IMR-90 (cell line): Measurements from ENCODE around the gene GRIK3. TPM values are rescaled to one million over a fixed set of nuclear protein-coding genes. Genes with fewer than 3 reads are reported as not detected.

ENCODE experiments used
- ATAC-seq: fragments of 200-7000 bp; cut with Tn5 transposase; 2 replicates; pipeline ENCODE4 v1.9.1; 2020; ENCODE audit warnings: low read depth, mild to moderate bottlenecking, moderate library complexity
- BruUV-seq: library from RNA; stranded (reverse); fragments of 400-500 nt; replicated peaks from 2 replicates; lab custom pipeline; 2021; lab: Mats Ljungman, UMichigan
- CTCF ChIA-PET: fragments of 300-600 bp; formaldehyde crosslinking; extraction: SDS; loops from one replicate; lab custom pipeline; 2021; ENCODE audit warnings: antibody characterized with exemption; lab: Yijun Ruan, JAX
- POLR2A ChIA-PET: fragments of 300-600 bp; sonication (Branson Sonifier 250); formaldehyde crosslinking; loops from one replicate; lab custom pipeline; 2022; ENCODE audit warnings: antibody characterized with exemption; ENCODE audit not compliant: unreplicated experiment; lab: Charles Lee
- DNase-seq: peaks from one replicate; pipeline ENCODE4 v3.0.0; 2013
- H2AFZ ChIP-seq: replicated peaks from 2 replicates; pipeline ENCODE3; 2013; ENCODE audit warnings: low read length, mild to moderate bottlenecking; ENCODE audit not compliant: poor library complexity
- H2AK5ac ChIP-seq: 2 replicates; pipeline ENCODE4 v1.6.1; 2013; ENCODE audit warnings: low read depth, low read length, inconsistent platforms
- H2AK9ac ChIP-seq: replicated peaks from 2 replicates; pipeline ENCODE3; 2013; ENCODE audit warnings: mild to moderate bottlenecking, low read depth, low read length, moderate library complexity; ENCODE audit not compliant: poor library complexity
- H2BK120ac ChIP-seq: 2 replicates; pipeline ENCODE4 v1.6.1; 2013; ENCODE audit warnings: low read depth, low read length, inconsistent platforms
- H2BK15ac ChIP-seq: 3 replicates; pipeline ENCODE4 v1.6.1; 2013; ENCODE audit warnings: low read depth, low read length, inconsistent platforms
- H2BK20ac ChIP-seq: 2 replicates; pipeline ENCODE4 v1.6.1; 2013; ENCODE audit warnings: low read depth, mild to moderate bottlenecking, inconsistent platforms, low read length, moderate library complexity
- H2BK5ac ChIP-seq: 2 replicates; pipeline ENCODE4 v1.6.1; 2013; ENCODE audit warnings: mild to moderate bottlenecking, low read depth, low read length, inconsistent platforms; ENCODE audit not compliant: poor library complexity, severe bottlenecking
- H3K14ac ChIP-seq: replicated peaks from 2 replicates; pipeline ENCODE4 v1.6.1; 2013; ENCODE audit warnings: low read depth, low read length, inconsistent platforms
- H3K18ac ChIP-seq: 2 replicates; pipeline ENCODE4 v1.6.1; 2013; ENCODE audit warnings: low read depth, low read length, control low read depth
- H3K23ac ChIP-seq: 2 replicates; pipeline ENCODE4 v1.6.1; 2013; ENCODE audit warnings: low read depth, low read length, inconsistent platforms
- H3K27ac ChIP-seq: 2 replicates; pipeline ENCODE4 v1.5.1; 2013; ENCODE audit warnings: mild to moderate bottlenecking, control low read depth, low read length; ENCODE audit not compliant: insufficient read depth
- H3K27me3 ChIP-seq: 2 replicates; pipeline ENCODE4 v1.6.1; 2013; ENCODE audit warnings: low read length; ENCODE audit not compliant: control insufficient read depth, insufficient read depth
- H3K36me3 ChIP-seq: 2 replicates; pipeline ENCODE4 v1.6.1; 2013; ENCODE audit warnings: low read length, mixed read lengths; ENCODE audit not compliant: control insufficient read depth, insufficient read depth
- H3K4ac ChIP-seq: 2 replicates; pipeline ENCODE4 v1.6.1; 2013; ENCODE audit warnings: low read depth, low read length, inconsistent platforms
- H3K4me1 ChIP-seq: 2 replicates; pipeline ENCODE4 v1.6.1; 2013; ENCODE audit warnings: low read length, mixed read lengths; ENCODE audit not compliant: control insufficient read depth, insufficient read depth
- H3K4me2 ChIP-seq: 2 replicates; pipeline ENCODE4 v1.6.1; 2013; ENCODE audit warnings: low read depth, mild to moderate bottlenecking, control low read depth, low read length, moderate library complexity
- H3K4me3 ChIP-seq: 2 replicates; pipeline ENCODE4 v1.5.1; 2013; ENCODE audit warnings: low read depth, mild to moderate bottlenecking, control low read depth, low read length, moderate library complexity; ENCODE audit not compliant: insufficient read depth
- H3K56ac ChIP-seq: 2 replicates; pipeline ENCODE4 v1.6.1; 2013; ENCODE audit warnings: low read length, inconsistent platforms; ENCODE audit not compliant: insufficient read depth; ENCODE audit errors: extremely low read depth
- H3K79me1 ChIP-seq, 2 experiments: 2 replicates each; pipeline ENCODE4 v1.6.1; 2013; ENCODE audit warnings: low read length in 2 of 2, inconsistent platforms in 1 of 2, low read depth in 1 of 2
- H3K9ac ChIP-seq: 2 replicates; pipeline ENCODE4 v1.6.1; 2013; ENCODE audit warnings: low read depth, low read length, control low read depth
- H3K9me1 ChIP-seq: 2 replicates; pipeline ENCODE4 v1.6.1; 2013; ENCODE audit warnings: low read length, inconsistent platforms; ENCODE audit not compliant: insufficient read depth
- H3K9me3 ChIP-seq: 2 replicates; pipeline ENCODE4 v1.6.1; 2013; ENCODE audit warnings: low read length; ENCODE audit not compliant: control insufficient read depth, insufficient read depth
- H4K20me1 ChIP-seq: 2 replicates; pipeline ENCODE4 v1.6.1; 2013; ENCODE audit warnings: low read length, inconsistent platforms; ENCODE audit not compliant: insufficient read depth
- H4K5ac ChIP-seq: 2 replicates; pipeline ENCODE4 v1.6.1; 2013; ENCODE audit warnings: mild to moderate bottlenecking, low read depth, low read length, control low read depth
- H4K8ac ChIP-seq, 2 experiments: 2 replicates each; pipeline ENCODE4 v1.6.1; 2013; ENCODE audit warnings: low read depth in 2 of 2, low read length in 2 of 2, control low read depth in 1 of 2, inconsistent platforms in 1 of 2
- H4K91ac ChIP-seq: 2 replicates; pipeline ENCODE4 v1.6.1; 2013; ENCODE audit warnings: low read depth, low read length, inconsistent platforms; ENCODE audit not compliant: insufficient read depth
- BHLHE40 ChIP-seq: fragments of 150-350 bp; IDR thresholded peaks from 2 replicates; pipeline ENCODE4 v1.6.1; 2016; ENCODE audit warnings: mild to moderate bottlenecking, low read depth, low read length
- CEBPB ChIP-seq: IDR thresholded peaks from 2 replicates; pipeline ENCODE4 v1.6.1; 2012; ENCODE audit warnings: low read depth, low read length, improper control_type of control experiment
- CHD1 ChIP-seq: IDR thresholded peaks from 2 replicates; pipeline ENCODE4 v1.6.1; 2012; ENCODE audit warnings: low read depth, low read length, improper control_type of control experiment
- CTCF ChIP-seq: conservative IDR thresholded peaks from 2 replicates; pipeline ENCODE4 v1.5.1; 2012; ENCODE audit warnings: mild to moderate bottlenecking, low read depth, low read length, improper control_type of control experiment
- FOS ChIP-seq: fragments of 150-350 bp; IDR thresholded peaks from 2 replicates; pipeline ENCODE4 v1.6.1; 2016; ENCODE audit warnings: low read depth, low read length
- MAFK ChIP-seq: IDR thresholded peaks from 2 replicates; pipeline ENCODE4 v1.6.1; 2012; ENCODE audit warnings: low read depth, low read length, improper control_type of control experiment
- MAZ ChIP-seq: IDR thresholded peaks from 2 replicates; pipeline ENCODE4 v1.6.1; 2012; ENCODE audit warnings: low read depth, mild to moderate bottlenecking, low read length, improper control_type of control experiment, moderate library complexity, borderline replicate concordance
- NFE2L2 ChIP-seq: fragments of 150-350 bp; IDR thresholded peaks from 2 replicates; pipeline ENCODE4 v1.6.1; 2016; ENCODE audit warnings: low read depth, mild to moderate bottlenecking, low read length
- POLR2A ChIP-seq: IDR thresholded peaks from 2 replicates; pipeline ENCODE4 v1.6.1; 2012; ENCODE audit warnings: mild to moderate bottlenecking, low read depth, low read length
- RAD21 ChIP-seq: IDR thresholded peaks from 2 replicates; pipeline ENCODE4 v1.6.1; 2012; ENCODE audit warnings: low read length, improper control_type of control experiment
- RCOR1 ChIP-seq: IDR thresholded peaks from 2 replicates; pipeline ENCODE4 v1.6.1; 2012; ENCODE audit warnings: mild to moderate bottlenecking, low read length, improper control_type of control experiment; ENCODE audit not compliant: insufficient replicate concordance
- SMC3 ChIP-seq: fragments of 150-350 bp; IDR thresholded peaks from 2 replicates; pipeline ENCODE4 v1.6.1; 2016; ENCODE audit warnings: low read depth, mild to moderate bottlenecking, antibody characterized with exemption, low read length, moderate library complexity
- WGBS, 2 experiments: methylation state at CpG; one replicate each; pipeline versions ENCODE4 v1.1.5 to v1.1.7; 2013; ENCODE audit warnings: missing lambda C conversion rate in 2 of 2; ENCODE audit not compliant: insufficient read length in 1 of 2; ENCODE audit errors: extremely low coverage in 2 of 2; 5-methylcytosine and 5-hydroxymethylcytosine counted together
- dilution Hi-C: fragments of 300-500 bp; cut with HindIII; formaldehyde crosslinking; loops from one replicate; pipeline ENCODE4 v1.14.3; 2018; ENCODE audit warnings: low sequenced_read_pairs; ENCODE audit not compliant: unreplicated experiment
- in situ Hi-C: fragments of 300-500 bp; cut with MboI; formaldehyde crosslinking; loops from 3 replicates; pipeline ENCODE4 v1.14.3; 2019; ENCODE audit warnings: low sequenced_read_pairs, inconsistent platforms, mixed read lengths
- intact Hi-C: fragments of 100-400 bp; cut with micrococcal nuclease; formaldehyde crosslinking; loops from 2 replicates; pipeline ENCODE4 v1.10.0; 2022
- polyA plus RNA-seq, 3 experiments: library from polyadenylated mRNA; depleted of rRNA; stranded (reverse); fragments of >200 nt; gene quantifications; 2 replicates each; pipeline ENCODE4 v1.2.3, GENCODE V29; 2012; ENCODE audit warnings: low replicate concordance in 1 of 3
- total RNA-seq: library from RNA; depleted of rRNA; stranded (reverse); fragments of >200 nt; gene quantifications from 2 replicates; pipeline ENCODE4 v1.2.3, GENCODE V29; 2012

GRIK3 gene
- total and polyA plus RNA-seq, 2 of the 4 experiments (the other 2 are of a cell fraction) = not detected

- Histone ChIP-seq H2AK5ac (no peak overlapping the region), H3K9ac (no peak overlapping the region), H3K4ac (no peak overlapping the region), H3K4me2 (no peak overlapping the region), H3K18ac (no peak overlapping the region), H3K27ac (no peak overlapping the region), H2AK9ac (no peak overlapping the region), H3K14ac (no peak overlapping the region), H2BK15ac (no peak overlapping the region), H4K91ac (no peak overlapping the region), H2BK120ac (no peak overlapping the region), H3K4me1 (no peaks in the 10 kb centered on the region), H3K27me3 (no peaks in the 10 kb centered on the region), H4K8ac (no peak overlapping the region), H4K5ac (no peak overlapping the region), H3K4me3 (no peak overlapping the region), H3K9me3 (no peaks in the 10 kb centered on the region), H3K9me1 (no peaks in the 10 kb centered on the region), H2BK5ac (no peak overlapping the region), H3K56ac (no peak overlapping the region), H3K36me3 (no peaks in the 10 kb centered on the region), H2AFZ (no peak overlapping the region), H2BK20ac (no peak overlapping the region), H3K23ac (no peak overlapping the region), H3K79me1 (no peaks in the 10 kb centered on the region), H4K20me1 (no peaks in the 10 kb centered on the region)
- ATAC-seq (no peak), DNase-seq (no peak)
- CTCF ChIA-PET = no interaction called here
- WGBS, 2 experiments = 42% methylated on average over 4 of the region's 17 CpGs; no CpG with 5 or more reads in 1 of the 2 experiments
- in situ Hi-C loops = no loop called here
- BruUV-seq = no TSS peak
- TF ChIP-seq RAD21 = no peak
- no peak for TF ChIP-seq CTCF
- TF ChIP-seq NFE2L2 = no peak
- no peak for TF ChIP-seq SMC3
- TF ChIP-seq CEBPB = no peak
- TF ChIP-seq FOS = no peak
- no peak for TF ChIP-seq MAFK
- TF ChIP-seq BHLHE40 = no peak
- no peak for TF ChIP-seq POLR2A
- no peak for TF ChIP-seq RCOR1
- TF ChIP-seq CHD1 = no peak
- TF ChIP-seq MAZ = no peak
- intact Hi-C loops = no loop called here
- dilution Hi-C loops = no loop called here
- POLR2A ChIA-PET = no interaction called here
These were observed 229.5 kb downstream of the GRIK3 start for GRCh38 chr1:36804669-36805314.
